ENCODE measurements around the gene AHRR.

AHRR gene

GRCh38 chr5:347712-348284, 26.3 kb downstream of the AHRR start:
- DNase-seq: no peak

DNA sequence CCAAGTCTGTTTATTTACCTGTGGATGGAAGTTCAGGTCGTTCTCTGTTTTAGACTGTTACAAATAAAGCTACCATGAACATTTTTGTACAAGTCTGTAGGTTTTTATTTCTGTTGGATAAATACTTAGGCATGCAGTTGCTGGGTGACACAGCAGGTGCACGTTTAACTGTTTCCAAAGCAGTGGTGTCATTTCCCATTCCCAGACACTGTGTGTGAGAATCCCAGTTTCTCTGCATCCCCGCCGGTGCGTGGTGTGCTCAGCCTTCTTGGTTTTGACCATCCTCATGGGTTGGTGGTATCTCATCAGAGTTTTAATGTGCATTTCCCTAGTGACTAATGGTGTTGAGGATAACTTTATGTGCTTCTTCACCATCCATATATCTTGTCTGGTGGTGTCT, 27.2 kb downstream of the AHRR start:
- DNase-seq: no peak

GRCh38 chr5:350355-350754, 28.8 kb downstream of the AHRR start:
- no peak for DNase-seq

- DNase-seq: no peak
Measured at GRCh38 chr5:351084-351920, 29.8 kb downstream of the AHRR start.

GRCh38 chr5:351921-352245, 30.4 kb downstream of the AHRR start:
- DNase-seq: no peak

- DNase-seq: no peak
Measured at GRCh38 chr5:352639-353611, 31.4 kb downstream of the AHRR start.

DNA sequence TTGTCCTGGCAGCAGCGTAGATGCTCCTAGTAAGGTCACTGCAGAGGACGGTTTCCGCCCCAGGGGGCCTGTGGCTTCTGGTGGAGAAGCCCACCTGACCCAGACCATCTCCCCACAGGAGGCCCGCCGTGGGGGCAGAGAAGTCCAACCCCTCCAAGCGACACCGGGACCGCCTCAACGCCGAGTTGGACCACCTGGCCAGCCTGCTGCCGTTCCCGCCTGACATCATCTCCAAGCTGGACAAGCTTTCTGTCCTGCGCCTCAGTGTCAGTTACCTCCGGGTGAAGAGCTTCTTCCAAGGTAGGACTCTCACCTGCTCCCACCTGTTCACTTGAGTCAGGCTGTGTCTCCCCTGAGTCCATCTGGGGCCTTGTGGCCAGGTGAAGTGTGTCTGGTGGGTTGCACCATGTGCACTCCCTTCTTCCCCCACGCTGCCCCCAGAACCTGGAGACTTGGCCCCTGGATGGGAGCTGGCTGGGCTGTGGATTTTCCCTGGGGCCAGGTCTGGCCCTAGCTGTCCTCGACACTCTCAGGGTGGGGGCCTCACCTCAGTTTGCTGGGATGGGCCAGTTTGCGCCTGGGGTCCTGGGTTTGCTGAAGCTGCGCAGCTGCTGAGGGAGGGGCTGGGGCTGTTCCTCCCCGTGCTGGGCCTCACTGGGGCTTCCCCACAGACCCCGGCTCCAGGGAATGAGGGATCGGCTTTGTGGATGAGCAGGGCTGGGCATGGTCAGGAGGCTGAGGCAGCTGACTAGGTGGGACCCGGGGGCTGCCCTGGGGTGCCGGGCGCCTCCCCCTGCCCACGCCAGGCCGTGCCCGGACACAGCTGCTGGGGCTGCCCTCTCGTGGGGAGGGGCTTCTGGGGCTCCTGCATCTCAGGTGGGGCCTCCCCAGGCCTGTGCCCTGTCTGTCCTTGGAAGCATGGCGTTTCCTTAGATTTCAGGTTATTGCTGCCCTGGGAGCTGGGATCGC, 32.4 kb downstream of the AHRR start:
- no peak for DNase-seq

DNA sequence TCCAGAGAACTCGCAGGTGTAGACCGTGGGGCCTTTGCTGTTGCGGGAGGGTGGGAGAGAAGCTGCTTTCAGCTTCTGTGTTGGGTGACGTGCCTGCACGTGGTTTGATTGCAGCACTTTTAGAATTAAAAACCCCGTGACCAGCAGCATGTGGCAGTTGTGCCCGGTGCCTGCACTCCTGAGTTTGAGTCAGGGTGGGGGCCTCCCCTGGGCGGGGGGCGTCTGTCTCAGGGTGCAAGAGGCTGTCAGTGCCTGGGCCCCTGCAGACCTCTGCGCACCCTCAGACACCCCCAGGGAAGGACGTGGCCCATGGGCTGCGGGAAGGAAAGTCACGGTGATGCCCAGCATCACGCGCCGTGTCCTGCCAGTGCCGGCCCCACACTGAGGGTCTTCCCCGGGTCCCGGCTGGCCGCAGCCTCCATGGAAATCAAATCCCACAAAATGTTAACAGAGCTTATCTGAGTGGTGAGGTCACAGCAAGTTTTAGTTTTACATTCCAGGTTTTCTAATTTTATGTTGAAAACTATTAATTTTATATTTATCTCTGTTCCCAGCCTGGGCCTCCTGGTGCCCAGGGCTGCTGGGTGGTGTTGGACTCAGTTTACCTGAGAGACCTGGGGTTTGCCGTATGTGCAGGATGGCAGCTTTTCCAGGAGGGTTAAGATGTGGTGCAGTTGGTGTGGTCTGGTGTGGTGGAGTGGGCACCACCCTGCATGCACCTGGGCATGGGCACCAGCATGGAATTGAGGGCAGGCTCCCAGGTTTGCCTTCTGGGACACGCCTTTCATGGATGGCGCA, 33.3 kb downstream of the AHRR start:
- no peak for DNase-seq

GRCh38 chr5:355379-355935, 33.9 kb downstream of the AHRR start:
- no peak for DNase-seq

GRCh38 chr5:355958-356357, 34.4 kb downstream of the AHRR start:
- no peak for DNase-seq

GRCh38 chr5:359301-359897, 37.9 kb downstream of the AHRR start:
- no peak for DNase-seq

- DNase-seq: no peak
Measured at GRCh38 chr5:360257-361027, 38.9 kb downstream of the AHRR start.

DNA sequence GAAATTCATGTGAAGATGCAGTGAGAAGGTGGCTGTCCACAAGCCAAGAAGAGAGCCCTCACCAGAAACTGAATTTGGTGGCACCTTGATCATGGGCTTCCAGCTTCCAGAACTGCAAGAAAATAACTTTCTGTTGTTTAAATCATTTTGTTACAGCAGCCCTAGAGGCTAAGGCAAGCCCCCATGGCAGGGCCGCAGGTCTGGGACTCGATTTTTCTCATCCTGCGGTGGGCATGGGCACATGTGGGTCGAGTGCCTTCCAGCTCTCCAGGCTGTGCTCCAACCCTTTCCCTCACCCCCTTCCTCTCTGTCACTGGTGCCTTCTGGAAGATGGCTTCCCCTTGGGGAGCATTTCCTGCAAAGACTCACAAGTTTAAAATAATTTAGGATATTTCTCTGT, 40.7 kb downstream of the AHRR start:
- DNase-seq: no peak

DNA sequence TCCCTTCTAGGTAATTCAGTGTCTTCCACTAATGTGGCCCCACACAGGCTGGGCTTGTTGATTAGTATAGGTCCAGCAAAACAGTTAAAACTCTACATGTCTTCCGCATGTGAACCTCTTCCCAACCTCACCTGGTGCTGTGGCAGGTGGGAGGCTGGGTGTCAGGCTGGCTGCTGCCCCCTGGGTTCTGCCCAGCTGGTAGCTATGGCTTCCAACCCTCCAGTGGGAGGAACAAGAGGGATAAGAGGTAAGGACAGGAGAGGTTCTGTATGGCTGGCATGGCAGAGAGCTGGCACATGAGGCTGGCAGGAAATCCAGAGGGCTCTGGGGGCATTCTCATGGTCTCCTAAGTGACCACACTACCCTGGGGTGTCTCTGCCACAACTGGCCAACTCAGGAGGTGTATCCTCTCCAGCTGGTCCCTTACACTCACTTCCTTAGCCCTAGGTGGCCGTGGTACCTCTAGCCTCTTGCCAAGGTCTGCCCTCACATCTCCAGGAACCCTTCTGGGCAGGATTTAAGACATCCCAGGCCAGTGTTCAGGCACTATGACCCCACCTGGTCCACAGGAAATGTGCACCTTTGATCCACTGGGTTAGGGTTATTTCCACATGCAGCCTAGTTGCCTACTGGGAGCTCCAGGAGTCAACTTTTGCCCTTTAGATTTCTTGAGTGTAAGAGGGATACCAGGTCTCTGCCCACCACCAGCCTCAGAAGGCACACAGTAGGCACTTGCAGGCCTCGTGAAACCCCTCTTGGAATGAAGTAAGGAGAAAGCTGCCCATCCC, 41.7 kb downstream of the AHRR start:
- no peak for DNase-seq

- DNase-seq: no peak
Measured at GRCh38 chr5:364497-364896, 43.0 kb downstream of the AHRR start.

DNA sequence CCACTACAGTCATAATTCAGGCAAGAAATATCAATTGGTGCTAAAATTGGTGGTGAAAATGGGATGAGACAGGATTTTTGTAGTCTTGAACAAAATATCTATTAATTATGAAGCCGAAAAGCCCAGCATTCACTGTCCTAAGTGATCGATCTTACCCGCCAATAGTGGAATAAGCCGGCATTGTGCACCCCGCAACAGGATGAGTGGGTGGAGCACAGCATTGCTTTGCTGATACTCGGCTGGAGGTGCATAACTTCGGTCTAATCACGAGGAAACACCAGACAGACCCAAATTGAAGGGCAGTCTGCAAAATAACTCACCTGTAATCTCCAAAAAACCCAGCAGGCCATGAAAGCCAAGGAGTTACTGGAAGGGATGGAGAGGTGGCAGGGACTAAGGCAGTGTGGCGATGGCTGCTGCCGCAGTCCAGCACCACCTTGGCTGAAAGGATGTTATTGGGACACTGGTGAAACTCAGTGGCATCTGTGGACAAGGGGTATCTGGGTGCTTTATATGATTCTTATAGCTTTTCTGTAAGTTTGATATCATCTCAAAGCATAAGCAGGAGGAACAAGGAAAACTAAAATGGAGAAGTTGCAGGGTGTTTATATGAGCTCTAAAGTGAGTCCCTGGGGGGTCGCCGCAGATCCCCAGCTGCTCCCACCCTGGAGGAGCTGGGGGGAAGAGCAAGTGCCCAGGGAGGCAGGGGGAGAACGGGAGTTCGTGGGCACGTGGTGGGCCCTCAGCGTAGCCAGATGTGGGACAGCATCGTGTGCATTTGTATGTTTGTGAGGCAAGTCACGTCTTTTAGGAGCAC, 45.2 kb downstream of the AHRR start:
- no peak for DNase-seq

DNA sequence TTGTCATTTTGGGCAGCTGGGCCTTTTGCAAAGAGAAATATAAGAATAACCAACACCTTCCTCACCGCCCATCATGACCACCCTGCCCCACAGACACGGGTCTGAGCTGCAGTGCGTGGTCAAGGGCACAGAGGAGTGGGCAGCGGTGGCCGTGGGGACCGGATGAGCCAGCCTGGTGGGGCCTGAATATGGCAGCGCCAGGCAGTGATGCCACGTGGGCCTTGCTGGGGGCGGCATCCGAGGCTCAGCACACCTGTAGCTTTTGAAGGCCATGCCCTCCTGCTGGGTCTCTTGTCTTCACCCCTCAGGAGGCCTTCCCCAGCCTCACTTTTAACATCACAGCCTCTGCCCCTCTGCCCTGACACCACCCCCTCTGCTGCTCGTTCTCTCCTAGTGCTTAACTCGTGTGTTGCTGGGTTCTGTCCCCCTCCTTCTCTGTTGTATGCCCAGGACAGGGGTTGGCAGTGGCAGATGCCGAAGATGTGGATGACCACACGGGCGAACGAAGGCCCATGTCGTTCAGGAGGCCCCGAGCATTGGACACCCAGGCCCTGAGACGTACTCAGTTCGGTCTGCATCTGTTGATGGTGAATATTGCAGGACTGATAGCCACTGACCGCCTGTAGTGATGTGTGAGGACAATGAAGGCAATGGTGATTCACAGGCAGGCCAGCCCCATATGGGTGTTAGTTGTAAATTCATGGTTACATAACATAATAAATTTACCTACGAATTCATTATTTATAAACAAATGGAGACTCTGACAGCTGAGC, 46.0 kb downstream of the AHRR start:
- no peak for DNase-seq
